HG02870 (cell line): ENCODE measurements around the gene PCDHA5.
"Not testable (repeated sequence)": the region's sequence is repeated elsewhere in the genome, so short reads cannot be mapped to it uniquely, and the experiment has no call there.

Experiments
- ATAC-seq: cut with Tn5 transposase; IDR thresholded peaks from one replicate; pipeline ENCODE4 v1.9.1; 2021; ENCODE audit warnings: mild to moderate bottlenecking, moderate library complexity; ENCODE audit not compliant: unreplicated experiment

Gene PCDHA5

DNA sequence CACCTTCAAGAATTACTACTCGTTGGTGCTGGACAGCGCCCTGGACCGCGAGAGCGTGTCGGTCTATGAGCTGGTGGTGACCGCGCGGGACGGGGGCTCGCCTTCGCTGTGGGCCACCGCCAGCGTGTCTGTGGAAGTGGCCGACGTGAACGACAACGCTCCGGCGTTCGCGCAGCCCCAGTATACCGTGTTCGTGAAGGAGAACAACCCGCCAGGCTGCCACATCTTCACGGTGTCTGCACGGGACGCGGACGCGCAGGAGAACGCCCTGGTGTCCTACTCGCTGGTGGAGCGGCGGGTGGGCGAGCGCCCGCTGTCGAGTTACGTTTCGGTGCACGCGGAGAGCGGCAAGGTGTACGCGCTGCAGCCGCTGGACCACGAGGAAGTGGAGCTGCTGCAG lies 1.6 kb downstream of the PCDHA5 start:
- ATAC-seq = not testable (repeated sequence)

DNA sequence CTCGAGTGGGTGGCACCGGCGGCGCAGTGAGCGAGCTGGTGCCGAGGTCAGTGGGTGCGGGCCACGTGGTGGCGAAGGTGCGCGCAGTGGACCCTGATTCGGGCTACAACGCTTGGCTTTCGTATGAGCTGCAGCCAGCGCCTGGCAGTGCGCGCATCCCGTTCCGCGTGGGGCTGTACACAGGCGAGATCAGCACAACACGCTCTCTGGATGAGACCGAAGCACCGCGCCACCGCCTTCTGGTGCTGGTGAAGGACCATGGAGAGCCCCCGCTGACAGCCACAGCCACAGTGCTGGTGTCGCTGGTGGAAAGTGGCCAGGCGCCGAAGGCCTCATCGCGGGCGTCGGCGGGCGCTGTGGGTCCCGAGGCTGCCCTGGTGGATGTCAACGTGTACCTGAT lies 2.1 kb downstream of the PCDHA5 start:
- no peak for ATAC-seq

DNA sequence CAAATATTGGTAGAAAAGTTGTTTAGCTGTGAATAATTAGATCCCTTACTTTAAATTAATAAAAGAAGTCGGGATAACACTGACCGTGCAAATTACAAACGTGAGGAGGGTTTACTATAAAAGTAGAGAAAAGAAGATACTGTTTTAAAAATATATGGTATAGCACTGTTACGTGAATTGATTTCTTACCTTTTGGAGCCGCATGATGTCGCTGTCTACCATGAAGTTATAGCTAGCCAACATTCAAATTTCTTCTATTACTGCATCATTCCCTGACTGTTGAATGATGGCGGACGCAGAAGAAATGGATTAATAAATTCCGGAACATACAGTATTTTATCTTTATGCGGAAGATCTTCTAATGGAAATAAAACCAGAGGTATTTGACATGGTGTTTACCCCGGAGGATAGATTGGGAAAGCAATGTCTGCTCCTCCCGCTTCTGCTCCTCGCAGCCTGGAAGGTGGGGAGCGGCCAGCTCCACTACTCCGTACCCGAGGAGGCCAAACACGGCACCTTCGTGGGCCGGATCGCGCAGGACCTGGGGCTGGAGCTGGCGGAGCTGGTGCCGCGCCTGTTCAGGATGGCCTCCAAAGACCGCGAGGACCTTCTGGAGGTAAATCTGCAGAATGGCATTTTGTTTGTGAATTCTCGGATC lies 6.4 kb downstream of the PCDHA5 start, which contains the start of gene PCDHA6:
TSS of gene PCDHA6 (plus strand) at position 257 of the 658 bp plus-strand sequence. CDS start at position 389, 132 bp downstream.
- no peak for ATAC-seq

DNA sequence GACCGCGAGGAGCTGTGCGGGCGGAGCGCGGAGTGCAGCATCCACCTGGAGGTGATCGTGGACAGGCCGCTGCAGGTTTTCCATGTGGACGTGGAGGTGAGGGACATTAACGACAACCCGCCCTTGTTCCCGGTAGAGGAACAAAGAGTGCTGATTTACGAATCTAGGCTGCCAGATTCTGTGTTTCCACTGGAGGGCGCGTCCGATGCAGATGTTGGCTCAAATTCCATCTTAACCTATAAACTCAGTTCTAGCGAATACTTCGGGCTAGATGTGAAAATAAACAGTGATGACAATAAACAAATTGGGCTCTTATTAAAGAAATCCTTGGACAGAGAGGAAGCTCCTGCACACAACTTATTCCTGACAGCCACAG lies 6.9 kb downstream of the PCDHA5 start:
- ATAC-seq = no peak

DNA sequence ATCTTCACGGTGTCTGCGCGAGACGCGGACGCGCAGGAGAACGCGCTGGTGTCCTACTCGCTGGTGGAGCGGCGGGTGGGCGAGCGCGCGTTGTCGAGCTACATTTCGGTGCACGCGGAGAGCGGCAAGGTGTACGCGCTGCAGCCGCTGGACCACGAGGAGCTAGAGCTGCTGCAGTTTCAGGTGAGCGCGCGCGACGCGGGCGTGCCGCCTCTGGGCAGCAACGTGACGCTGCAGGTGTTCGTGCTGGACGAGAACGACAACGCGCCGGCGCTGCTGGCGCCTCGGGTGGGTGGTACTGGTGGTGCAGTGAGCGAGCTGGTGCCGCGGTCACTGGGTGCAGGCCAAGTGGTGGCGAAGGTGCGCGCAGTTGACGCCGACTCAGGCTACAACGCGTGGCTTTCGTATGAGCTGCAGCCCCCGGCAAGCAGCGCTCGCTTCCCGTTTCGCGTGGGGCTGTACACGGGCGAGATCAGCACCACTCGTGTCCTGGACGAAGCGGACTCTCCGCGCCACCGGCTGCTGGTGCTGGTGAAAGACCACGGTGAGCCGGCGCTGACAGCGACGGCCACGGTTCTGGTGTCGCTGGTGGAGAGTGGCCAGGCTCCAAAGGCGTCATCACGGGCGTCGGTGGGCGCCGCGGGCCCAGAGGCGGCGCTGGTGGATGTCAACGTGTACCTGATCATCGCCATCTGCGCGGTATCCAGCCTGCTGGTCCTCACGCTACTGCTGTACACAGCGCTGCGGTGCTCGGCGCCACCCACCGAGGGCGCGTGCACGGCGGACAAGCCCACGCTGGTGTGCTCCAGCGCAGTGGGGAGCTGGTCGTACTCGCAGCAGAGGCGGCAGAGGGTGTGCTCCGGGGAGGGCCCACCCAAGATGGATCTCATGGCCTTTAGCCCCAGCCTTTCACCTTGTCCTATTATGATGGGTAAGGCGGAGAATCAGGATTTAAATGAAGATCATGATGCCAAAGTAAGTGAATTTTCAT lies 8.4 kb downstream of the PCDHA5 start:
- not testable (repeated sequence) for ATAC-seq

DNA sequence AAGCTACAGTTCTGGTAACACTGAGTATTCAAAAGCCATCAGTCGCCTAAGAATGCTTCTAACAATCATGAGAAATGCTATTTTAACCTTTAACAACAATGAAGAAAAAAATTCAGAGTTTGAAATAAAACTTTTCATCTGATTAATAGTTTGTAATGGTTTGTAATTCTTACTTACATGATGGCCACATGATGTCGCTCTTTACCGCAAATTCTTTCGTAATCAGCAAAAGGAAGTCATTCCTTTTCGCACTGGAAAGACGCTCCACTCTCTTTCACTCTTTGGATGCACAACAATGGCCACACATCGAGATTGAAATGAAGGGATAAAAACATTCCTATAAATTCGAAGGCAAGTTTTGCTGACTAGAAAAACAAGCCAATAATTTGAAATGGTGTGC lies 12.6 kb downstream of the PCDHA5 start, which contains the start of gene PCDHA7:
TSS of gene PCDHA7 (plus strand) at position 277 of the 400 bp plus-strand sequence. CDS start at position 392, 115 bp downstream.
- ATAC-seq = no peak

DNA sequence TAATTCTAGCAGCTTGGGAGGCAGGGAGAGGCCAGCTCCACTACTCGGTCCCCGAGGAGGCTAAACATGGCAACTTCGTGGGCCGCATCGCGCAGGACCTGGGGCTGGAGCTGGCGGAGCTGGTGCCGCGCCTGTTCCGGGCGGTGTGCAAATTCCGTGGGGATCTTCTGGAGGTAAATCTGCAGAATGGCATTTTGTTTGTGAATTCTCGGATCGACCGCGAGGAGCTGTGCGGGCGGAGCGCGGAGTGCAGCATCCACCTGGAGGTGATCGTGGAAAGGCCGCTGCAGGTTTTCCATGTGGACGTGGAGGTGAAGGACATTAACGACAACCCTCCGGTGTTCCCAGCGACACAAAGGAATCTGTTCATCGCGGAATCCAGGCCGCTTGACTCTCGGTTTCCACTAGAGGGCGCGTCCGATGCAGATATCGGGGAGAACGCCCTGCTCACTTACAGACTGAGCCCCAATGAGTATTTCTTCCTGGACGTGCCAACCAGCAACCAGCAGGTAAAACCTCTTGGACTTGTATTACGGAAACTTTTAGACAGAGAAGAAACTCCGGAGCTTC lies 13.1 kb downstream of the PCDHA5 start:
- not testable (repeated sequence) for ATAC-seq

DNA sequence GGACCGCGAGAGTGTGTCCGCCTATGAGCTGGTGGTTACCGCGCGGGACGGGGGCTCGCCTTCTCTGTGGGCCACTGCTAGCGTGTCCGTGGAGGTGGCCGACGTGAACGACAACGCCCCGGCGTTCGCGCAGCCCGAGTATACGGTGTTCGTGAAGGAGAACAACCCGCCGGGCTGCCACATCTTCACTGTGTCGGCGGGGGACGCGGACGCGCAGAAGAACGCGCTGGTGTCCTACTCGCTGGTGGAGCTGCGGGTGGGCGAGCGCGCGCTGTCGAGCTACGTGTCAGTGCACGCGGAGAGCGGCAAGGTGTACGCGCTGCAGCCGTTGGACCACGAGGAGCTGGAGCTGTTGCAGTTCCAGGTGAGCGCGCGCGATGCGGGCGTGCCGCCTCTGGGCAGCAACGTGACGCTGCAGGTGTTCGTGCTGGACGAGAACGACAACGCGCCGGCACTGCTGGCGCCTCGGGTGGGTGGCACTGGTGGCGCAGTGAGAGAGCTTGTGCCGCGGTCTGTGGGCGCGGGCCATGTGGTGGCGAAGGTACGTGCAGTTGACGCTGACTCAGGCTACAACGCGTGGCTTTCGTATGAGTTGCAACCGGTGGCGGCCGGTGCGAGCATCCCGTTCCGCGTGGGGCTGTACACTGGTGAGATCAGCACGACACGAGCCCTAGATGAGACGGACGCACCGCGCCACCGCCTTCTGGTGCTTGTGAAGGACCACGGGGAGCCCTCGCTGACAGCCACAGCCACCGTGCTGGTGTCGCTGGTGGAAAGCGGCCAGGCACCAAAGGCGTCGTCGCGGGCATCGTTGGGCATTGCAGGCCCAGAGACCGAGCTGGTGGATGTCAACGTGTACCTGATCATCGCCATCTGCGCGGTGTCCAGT lies 14.5 kb downstream of the PCDHA5 start:
- no peak for ATAC-seq

DNA sequence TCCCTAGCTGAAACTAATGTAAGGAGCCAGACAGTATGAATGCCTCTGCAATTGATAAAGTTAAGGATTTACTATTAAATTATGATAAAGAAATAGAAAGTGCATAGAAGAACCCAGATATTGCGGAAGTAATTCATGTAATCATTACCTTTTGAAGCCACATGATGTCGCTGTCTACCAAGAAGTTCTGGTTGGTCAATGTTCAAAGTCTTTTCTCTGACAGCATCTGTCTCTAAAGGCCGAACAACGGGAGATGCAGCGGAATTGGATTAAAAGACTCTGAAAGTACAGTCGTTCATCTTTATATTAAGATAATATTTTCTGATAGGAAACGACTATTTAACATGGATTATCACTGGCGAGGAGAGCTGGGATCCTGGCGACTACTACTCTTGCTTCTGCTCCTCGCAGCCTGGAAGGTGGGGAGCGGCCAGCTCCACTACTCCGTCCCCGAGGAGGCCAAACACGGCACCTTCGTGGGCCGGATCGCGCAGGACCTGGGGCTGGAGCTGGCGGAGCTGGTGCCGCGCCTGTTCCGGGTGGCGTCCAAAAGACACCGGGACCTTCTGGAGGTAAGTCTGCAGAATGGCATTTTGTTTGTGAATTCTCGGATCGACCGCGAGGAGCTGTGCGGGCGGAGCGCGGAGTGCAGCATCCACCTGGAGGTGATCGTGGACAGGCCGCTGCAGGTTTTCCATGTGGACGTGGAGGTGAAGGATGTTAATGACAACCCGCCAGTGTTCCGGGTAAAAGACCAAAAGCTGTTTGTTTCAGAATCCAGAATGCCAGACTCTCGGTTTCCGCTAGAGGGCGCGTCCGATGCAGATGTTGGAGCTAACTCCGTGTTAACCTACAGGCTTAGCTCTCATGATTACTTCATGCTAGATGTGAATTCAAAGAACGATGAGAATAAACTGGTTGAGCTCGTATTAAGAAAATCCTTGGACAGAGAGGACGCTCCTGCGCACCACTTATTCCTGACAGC lies 19.9 kb downstream of the PCDHA5 start, which contains the start of gene PCDHA8:
TSS of gene PCDHA8 (plus strand) at position 210 of the 985 bp plus-strand sequence. CDS start at position 345, 135 bp downstream.
- ATAC-seq = no peak

DNA sequence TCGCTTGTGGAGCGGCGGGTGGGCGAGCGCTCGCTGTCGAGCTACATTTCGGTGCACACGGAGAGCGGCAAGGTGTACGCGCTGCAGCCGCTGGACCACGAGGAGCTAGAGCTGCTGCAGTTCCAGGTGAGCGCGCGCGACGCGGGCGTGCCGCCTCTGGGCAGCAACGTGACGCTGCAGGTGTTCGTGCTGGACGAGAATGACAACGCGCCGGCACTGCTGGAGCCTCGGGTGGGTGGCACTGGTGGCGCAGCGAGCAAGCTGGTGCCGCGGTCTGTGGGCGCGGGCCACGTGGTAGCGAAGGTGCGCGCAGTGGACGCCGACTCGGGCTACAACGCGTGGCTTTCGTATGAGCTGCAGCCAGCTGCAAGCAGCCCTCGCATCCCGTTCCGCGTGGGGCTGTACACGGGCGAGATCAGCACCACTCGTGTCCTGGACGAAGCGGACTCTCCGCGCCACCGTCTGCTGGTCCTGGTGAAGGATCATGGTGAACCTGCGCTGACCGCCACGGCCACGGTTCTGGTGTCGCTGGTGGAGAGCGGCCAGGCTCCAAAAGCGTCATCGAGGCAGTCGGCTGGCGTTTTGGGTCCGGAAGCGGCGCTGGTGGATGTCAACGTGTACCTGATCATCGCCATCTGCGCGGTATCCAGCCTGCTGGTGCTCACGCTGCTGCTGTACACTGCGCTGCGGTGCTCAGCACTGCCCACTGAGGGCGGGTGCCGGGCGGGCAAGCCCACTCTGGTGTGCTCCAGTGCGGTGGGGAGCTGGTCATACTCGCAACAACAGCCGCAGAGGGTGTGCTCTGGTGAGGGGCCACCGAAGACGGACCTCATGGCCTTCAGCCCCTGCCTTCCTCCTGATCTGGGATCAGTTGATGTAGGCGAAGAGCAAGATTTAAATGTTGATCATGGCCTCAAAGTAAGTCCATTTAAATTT lies 21.7 kb downstream of the PCDHA5 start:
- no peak for ATAC-seq

DNA sequence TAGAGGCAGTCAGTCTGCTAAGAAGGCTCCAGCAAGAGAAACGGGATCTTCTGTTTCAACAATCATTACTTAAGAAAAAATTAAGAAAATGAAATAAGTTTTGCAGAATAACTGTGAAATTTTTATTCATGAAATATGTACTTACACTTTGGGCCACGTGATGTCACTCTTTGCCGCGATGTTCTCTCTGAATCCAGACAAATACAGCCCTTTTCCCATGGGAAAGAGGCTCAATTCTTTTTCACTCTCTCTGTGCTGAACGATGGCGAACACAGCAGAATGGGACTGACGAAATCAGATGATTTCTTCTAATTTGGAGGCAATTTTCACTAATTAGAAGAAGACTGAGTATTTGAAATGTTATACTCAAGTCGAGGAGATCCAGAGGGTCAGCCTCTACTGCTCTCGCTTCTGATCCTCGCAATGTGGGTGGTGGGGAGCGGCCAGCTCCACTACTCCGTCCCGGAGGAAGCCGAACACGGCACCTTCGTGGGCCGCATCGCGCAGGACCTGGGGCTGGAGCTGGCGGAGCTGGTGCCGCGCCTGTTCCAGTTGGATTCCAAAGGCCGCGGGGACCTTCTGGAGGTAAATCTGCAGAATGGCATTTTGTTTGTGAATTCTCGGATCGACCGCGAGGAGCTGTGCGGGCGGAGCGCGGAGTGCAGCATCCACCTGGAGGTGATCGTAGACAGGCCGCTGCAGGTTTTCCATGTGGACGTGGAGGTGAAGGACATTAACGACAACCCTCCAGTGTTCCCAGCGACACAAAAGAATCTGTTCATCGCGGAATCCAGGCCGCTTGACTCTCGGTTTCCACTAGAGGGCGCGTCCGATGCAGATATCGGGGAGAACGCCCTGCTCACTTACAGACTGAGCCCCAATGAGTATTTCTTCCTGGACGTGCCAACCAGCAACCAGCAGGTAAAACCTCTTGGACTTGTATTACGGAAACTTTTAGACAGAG lies 27.0 kb downstream of the PCDHA5 start, which contains the start of gene PCDHA9:
TSS of gene PCDHA9 (plus strand) at position 244 of the 964 bp plus-strand sequence. CDS start at position 358, 114 bp downstream.
- ATAC-seq = not testable (repeated sequence)

DNA sequence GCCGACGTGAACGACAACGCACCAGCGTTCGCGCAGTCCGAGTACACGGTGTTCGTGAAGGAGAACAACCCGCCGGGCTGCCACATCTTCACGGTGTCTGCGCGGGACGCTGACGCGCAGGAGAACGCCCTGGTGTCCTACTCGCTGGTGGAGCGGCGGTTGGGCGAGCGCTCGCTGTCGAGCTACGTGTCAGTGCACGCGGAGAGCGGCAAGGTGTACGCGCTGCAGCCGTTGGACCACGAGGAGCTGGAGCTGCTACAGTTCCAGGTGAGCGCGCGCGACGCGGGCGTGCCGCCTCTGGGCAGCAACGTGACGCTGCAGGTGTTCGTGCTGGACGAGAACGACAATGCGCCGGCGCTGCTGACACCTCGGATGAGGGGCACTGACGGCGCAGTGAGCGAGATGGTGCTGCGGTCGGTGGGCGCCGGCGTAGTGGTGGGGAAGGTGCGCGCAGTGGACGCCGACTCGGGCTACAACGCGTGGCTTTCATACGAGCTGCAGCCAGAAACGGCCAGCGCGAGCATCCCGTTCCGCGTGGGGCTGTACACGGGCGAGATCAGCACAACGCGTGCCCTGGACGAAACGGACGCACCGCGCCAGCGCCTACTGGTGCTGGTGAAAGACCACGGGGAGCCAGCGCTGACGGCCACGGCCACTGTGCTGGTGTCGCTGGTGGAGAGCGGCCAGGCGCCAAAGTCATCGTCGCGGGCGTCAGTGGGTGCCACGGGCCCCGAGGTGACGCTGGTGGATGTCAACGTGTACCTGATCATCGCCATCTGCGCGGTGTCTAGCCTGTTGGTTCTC lies 28.6 kb downstream of the PCDHA5 start:
- not testable (repeated sequence) for ATAC-seq

DNA sequence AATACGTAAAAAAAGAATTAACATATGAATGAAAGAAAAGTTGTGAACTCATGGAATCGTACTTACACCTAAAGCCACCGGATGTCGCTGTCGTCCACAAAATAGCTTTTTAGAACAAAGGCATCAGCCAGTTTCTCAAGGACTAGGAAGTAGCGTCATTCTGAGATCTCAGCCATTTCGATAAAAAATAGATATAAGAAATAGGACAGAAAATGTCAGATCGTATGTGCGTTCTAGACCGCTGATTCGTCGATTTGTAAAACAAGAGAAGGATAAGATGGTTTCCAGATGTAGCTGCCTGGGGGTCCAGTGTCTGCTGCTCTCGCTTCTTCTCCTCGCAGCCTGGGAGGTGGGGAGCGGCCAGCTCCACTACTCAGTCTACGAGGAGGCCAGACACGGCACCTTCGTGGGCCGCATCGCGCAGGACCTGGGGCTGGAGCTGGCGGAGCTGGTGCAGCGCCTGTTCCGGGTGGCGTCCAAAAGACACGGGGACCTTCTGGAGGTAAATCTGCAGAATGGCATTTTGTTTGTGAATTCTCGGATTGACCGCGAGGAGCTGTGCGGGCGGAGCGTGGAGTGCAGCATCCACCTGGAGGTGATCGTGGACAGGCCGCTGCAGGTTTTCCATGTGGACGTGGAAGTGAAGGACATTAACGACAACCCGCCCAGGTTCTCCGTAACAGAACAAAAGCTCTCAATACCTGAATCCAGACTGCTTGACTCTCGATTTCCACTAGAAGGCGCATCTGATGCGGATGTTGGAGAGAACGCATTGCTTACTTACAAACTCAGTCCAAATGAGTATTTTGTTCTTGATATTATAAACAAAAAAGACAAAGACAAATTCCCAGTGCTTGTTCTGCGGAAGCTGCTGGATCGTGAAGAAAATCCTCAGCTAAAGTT lies 34.6 kb downstream of the PCDHA5 start, which contains the start of gene PCDHA10:
TSS of gene PCDHA10 (plus strand) at position 126 of the 903 bp plus-strand sequence. CDS start at position 278, 152 bp downstream.
- no peak for ATAC-seq

DNA sequence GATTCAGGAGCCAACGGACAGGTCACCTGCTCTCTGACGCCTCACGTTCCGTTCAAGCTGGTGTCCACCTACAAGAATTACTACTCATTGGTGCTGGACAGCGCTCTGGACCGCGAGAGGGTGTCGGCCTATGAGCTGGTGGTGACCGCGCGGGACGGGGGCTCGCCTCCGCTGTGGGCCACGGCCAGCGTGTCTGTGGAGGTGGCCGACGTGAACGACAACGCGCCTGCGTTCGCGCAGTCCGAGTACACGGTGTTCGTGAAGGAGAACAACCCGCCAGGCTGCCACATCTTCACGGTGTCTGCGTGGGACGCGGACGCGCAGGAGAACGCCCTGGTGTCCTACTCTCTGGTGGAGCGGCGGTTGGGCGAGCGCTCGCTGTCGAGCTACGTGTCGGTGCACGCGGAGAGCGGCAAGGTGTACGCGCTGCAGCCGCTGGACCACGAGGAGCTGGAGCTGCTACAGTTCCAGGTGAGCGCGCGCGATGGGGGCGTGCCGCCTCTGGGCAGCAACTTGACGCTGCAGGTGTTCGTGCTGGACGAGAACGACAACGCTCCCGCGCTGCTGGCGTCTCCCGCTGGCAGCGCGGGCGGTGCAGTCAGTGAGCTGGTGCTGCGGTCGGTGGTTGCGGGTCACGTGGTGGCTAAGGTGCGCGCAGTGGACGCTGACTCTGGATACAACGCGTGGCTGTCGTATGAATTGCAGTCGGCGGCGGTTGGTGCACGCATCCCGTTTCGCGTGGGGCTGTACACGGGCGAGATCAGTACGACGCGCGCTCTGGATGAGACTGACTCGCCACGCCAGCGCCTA lies 36.0 kb downstream of the PCDHA5 start:
- ATAC-seq = no peak
